Activated T-cell treated with anti-CD3 and anti-CD28 coated beads for 24 hours (primary cell): ENCODE results near the gene LAGE3.

Experiments used
- DNase-seq: peaks from one replicate; pipeline ENCODE4 v3.0.0-alpha.2; 2020; ENCODE audit warnings: low read depth

Gene LAGE3

GRCh38 chrX:154457491-154458115, 21.5 kb downstream of the LAGE3 start:
- DNase-seq = peak; percentile 20

GRCh38 chrX:154452823-154453222, 26.3 kb downstream of the LAGE3 start:
- no peak for DNase-seq

- no peak for DNase-seq
Observed at GRCh38 chrX:154450312-154450711, 28.8 kb downstream of the LAGE3 start.

DNA sequence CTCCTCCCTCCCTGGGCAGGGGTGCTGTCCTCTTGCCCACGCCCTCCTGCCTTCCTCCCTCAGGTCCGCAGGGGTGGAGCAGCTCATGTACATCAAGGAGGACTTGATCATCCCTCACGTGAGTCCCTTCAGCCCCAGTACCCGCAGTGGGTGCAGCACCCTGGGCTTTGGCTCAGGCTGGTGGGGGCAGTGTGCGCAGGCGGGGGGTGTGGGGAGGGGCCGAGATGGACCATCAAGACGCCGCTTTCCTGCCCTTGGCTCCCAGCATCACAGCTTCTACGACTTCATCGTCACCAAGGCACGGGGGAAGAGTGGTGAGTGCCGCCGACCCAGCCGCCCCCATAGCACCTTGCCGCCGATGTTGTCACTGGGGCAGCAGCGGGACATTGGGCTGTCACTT, 29.5 kb downstream of the LAGE3 start:
- no peak for DNase-seq

DNA sequence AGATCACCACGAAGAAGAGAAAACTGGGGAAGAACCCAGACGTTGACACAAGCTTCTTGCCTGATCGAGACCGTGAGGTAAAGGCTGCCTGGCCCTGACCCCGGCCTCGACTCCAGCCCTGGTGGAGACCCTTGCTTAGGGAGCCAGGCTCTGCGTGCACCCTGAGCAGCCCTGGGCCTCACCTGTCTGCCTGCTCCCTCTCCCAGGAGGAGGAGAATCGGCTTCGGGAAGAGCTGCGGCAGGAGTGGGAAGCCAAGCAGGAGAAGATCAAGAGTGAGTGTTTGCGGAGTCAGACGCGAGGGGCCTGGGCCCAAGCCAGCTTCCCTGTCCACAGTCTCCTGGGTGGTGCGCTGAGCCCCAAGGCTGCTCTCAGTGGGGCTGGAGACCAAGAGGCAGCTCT, 30.6 kb downstream of the LAGE3 start:
- DNase-seq = no peak

- no peak for DNase-seq
Observed at GRCh38 chrX:154446430-154446829, 32.7 kb downstream of the LAGE3 start.

GRCh38 chrX:154445776-154446175, 33.3 kb downstream of the LAGE3 start:
- no peak for DNase-seq

DNA sequence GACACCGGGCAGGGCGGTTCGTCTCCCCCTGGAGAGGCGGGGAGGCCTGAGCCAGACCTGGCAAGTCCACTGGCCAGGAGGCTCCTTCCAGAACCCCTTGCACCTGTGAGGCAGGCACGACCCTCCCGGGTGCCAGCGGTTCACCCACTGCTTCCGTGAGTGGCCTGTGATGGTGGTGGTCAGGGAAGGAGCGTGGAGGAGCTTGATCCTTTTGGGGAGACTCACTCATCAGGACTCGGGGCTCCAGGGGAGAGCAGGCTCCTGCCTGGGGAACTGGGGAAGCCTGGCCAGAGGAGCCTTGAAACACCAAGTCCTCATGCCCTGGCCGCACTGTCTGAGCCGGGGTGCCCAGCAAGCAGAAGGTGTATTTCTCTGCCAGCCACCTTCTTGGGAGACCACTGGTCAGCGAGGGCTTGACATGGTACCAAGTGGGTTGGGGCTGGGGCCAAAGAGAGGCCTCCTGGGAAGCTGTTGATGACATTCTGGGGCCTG, 34.3 kb downstream of the LAGE3 start:
- no peak for DNase-seq

- peak; percentile 57 for DNase-seq
Observed at GRCh38 chrX:154443992-154444754, 34.9 kb downstream of the LAGE3 start, which contains the start of gene FAM50A. Gene FAM50A (plus strand): TSS chrX:154444141. CDS start chrX:154444236, 95 bp downstream.

- DNase-seq = no peak
Observed at GRCh38 chrX:154443479-154443910, 35.6 kb downstream of the LAGE3 start.

GRCh38 chrX:154441984-154442707, 36.9 kb downstream of the LAGE3 start:
- DNase-seq = no peak

GRCh38 chrX:154441564-154441963, 37.5 kb downstream of the LAGE3 start:
- DNase-seq = no peak

GRCh38 chrX:154440623-154441357, 38.3 kb downstream of the LAGE3 start:
- no peak for DNase-seq

DNA sequence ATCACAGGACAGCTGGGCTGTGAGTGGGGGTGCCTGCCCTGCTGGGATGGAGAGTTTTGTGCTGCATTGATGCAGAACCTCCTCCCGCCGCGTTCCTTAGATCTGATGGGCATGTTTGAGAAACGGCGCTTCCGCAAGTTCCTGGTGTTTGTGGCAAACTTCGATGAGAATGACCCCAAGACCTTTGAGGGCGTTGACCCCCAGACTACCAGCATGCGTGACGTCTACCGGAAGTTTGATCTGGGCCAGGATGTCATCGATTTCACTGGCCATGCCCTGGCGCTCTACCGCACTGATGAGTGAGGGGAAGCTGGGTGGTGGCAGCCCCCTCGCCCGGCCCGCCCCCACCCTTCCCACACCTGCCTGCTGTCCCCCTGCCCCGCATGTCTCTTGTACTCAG, 39.2 kb downstream of the LAGE3 start:
- DNase-seq = no peak

DNA sequence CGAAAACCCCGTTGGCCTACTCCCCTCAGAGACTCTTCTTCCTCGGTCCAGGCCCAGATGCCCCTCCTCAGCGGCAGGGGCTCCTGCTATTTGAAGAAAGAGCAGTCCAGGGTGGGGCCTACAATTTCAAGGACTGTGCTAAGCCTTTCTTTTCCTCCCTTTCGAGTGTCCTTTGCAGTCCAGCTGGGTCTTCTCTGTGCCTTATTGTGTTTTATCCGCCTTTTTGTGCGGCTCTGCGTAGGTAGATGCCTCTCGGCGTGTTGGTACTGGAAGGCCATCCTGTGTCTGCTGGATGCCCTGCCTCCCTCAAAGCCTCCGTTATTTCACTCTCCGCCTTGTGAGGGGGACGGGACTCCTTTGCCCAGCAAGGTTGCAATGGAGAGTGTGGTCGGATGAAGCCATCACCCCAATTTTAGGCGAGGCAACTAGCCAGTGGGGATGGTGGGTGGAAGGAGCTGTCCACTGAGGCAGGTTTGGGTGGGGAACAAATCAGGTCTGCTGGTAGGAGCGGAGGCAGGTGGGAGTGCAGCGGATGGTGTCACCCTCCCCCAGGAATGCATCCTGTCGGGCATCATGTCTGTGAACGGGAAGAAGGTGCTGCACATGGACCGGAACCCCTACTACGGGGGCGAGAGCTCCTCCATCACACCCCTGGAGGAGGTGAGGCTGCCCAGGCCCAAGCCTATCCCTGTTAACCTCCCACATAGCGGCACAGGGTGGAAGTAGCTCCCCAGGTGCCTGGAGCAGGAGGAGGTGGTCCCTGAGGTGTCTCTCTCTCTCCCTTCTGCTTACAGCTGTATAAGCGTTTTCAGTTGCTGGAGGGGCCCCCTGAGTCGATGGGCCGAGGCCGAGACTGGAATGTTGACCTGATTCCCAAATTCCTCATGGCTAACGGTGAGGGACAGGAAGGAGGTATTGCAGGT, 40.8 kb downstream of the LAGE3 start:
- DNase-seq = no peak

DNA sequence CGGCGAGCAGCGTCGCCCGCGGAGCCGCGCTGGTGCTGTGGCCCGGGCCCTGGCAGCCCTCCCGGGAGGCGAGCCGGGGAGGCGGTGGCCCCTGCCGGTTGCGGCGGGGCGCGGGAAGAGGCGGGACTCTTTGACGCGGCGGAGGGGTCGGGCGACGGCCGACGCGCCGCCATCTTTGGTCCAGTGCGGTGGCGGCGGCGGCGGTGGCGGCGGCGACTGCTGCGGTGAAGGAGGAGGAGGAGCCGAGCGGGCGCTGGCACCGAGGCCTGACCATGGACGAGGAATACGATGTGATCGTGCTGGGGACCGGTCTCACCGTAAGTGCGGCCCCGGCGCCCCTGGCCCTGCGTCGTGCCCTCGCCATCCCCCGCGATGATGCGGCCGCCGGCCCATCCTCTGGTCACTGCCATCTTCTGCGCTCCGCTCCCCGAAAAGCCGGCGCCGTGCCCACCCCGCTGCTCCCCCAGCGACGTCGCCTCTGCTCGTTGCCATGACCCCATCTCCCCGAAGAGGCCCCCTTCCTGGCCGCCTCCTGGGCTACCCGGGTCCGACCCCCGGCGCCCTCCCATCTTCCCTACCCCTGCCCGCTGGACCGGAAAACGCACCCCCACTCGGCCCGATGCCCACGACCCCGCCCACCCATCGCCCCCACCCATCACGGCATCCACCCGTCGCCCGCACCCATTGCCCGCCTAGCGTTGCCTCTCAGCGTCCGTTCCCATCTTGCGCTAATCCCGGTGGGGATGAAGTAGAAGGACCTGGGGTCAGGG, 41.9 kb downstream of the LAGE3 start, which contains the start of gene GDI1:
Gene GDI1 (plus strand): TSS at position 172 of the 770 bp plus-strand sequence. CDS start 101 bp downstream, at position 273.
- peak; percentile 34 for DNase-seq

DNA sequence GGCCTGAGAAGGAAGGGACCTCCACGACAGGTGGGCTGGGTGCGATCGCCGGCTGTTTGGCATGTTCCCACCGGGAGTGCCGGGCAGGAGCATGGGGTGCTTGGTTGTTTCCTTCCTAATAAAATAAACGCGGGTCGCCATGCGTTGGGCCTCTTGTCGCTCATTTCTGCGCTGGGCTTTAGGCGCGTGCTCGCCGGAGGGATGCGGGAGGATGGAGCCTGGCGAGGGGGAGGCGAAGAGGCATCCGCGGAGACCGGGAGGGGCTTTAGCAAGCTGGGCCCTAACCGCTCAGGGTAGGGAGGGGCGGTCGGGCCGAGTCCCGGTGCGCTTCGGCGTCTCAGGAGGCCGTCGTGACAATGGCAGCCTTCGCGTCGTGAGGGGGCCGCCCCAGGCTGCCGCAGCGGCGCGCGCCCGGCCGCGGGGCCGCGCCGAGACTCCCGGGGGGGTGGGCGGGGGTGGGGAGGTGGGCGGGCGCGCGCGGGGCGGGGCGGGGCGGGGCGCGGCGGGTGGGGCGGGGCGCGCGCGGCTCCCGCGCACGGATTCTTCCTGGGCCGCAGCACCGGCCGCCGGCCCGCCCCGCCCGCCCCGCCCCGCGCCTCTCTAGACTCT, 42.6 kb downstream of the LAGE3 start:
- DNase-seq = peak; percentile 16

DNA sequence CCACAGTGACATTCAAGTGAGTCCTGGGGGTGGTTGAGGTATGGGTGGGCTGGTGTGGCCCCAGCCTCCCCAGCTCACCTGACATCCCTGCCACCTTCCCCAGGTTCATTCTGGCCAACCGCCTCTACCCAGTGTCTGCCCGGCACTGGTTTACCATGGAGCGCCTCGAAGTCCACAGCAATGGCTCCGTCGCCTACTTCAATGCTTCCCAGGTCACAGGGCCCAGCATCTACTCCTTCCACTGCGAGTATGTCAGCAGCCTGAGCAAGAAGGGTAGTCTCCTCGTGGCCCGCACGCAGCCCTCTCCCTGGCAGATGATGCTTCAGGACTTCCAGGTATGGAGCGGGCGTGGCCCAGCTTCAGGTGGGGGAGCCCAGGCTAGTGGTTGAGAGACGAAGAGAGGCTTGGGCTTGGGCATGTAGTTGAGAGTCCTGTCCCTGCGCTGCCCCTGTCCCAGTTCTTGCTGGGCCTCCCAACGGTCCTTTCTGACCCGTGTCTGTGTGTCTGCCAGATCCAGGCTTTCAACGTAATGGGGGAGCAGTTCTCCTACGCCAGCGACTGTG, 43.8 kb downstream of the LAGE3 start:
- no peak for DNase-seq
